Breast epithelium (tissue), 3 donors: ENCODE data around the gene MBD5.

Experiments
- CTCF ChIP-seq, 3 donors: fragments of 450-650 bp; IDR thresholded peaks; one replicate each; pipeline ENCODE4 v1.5.1; 2016 to 2017; ENCODE audit warnings: antibody characterized with exemption in 3 of 3, mild to moderate bottlenecking in 3 of 3, moderate library complexity in 3 of 3
- POLR2A ChIP-seq: fragments of 450-650 bp; IDR thresholded peaks from one replicate; pipeline ENCODE4 v1.6.1; 2016; ENCODE audit warnings: antibody characterized with exemption, mild to moderate bottlenecking, moderate library complexity
- POLR2AphosphoS5 ChIP-seq, 3 donors: sonication (generic); formaldehyde crosslinking; IDR thresholded peaks; one replicate each; pipeline ENCODE4 v1.6.1; 2017; ENCODE audit warnings: antibody characterized with exemption in 3 of 3

GRCh38 chr2:148058641-148059040 lies 37.8 kb downstream of the MBD5 start:
- TF ChIP-seq POLR2A (no peak), CTCF (IDR thresholded peaks at IDR 0.05) (no peak), POLR2AphosphoS5 (IDR thresholded peaks at IDR 0.05) (no peak)
